GM23338 (cell line): ENCODE data around the gene NRCAM. TPM values are rescaled to one million over a fixed set of nuclear protein-coding genes. Genes with fewer than 3 reads are reported as not detected.

Experiments used
- ATAC-seq: fragments of 200-7000 bp; cut with Tn5 transposase; 3 replicates; pipeline ENCODE4 v1.9.1; 2020
- DNase-seq: peaks from one replicate; pipeline ENCODE4 v3.0.0-alpha.2; 2015; ENCODE audit warnings: low spot score
- H2AFZ ChIP-seq: fragments of 200-600 bp; sonication (generic); 2 replicates; pipeline ENCODE4 v1.8.0; 2016; ENCODE audit warnings: antibody characterized with exemption, mild to moderate bottlenecking, moderate library complexity
- H3F3A ChIP-seq: fragments of 200-600 bp; sonication (generic); replicated peaks from 2 replicates; pipeline ENCODE4 v1.8.0; 2017; ENCODE audit warnings: antibody characterized with exemption, mixed run types, low read depth
- H3K27ac ChIP-seq: fragments of 200-600 bp; sonication (generic); 2 replicates; pipeline ENCODE4 v1.6.1; 2016; ENCODE audit warnings: low read depth
- H3K27me3 ChIP-seq: fragments of 200-600 bp; sonication (generic); 2 replicates; pipeline ENCODE4 v1.8.0; 2016; ENCODE audit warnings: mild to moderate bottlenecking, mixed run types, moderate library complexity; ENCODE audit not compliant: insufficient read depth
- H3K36me3 ChIP-seq: fragments of 200-600 bp; sonication (generic); 2 replicates; pipeline ENCODE4 v1.8.0; 2016; ENCODE audit warnings: mild to moderate bottlenecking; ENCODE audit not compliant: insufficient read depth
- H3K4me1 ChIP-seq: fragments of 200-600 bp; sonication (generic); 2 replicates; pipeline ENCODE4 v1.8.0; 2016; ENCODE audit warnings: mild to moderate bottlenecking, moderate library complexity; ENCODE audit not compliant: insufficient read depth
- H3K4me2 ChIP-seq: fragments of 200-600 bp; sonication (generic); 2 replicates; pipeline ENCODE4 v1.7.1; 2017; ENCODE audit warnings: mixed run types
- H3K4me3 ChIP-seq: fragments of 200-600 bp; sonication (generic); 2 replicates; pipeline ENCODE4 v1.6.1; 2016; ENCODE audit warnings: mixed run types
- H3K79me2 ChIP-seq: fragments of 200-600 bp; sonication (generic); replicated peaks from 2 replicates; pipeline ENCODE4 v1.8.0; 2017; ENCODE audit warnings: mild to moderate bottlenecking; ENCODE audit not compliant: insufficient read depth
- H3K9me2 ChIP-seq: fragments of 200-600 bp; sonication (generic); 2 replicates; pipeline ENCODE4 v1.8.0; 2017; ENCODE audit not compliant: insufficient read depth
- H4K20me1 ChIP-seq: fragments of 200-600 bp; sonication (generic); replicated peaks from 2 replicates; pipeline ENCODE4 v1.8.0; 2017; ENCODE audit warnings: mild to moderate bottlenecking; ENCODE audit not compliant: insufficient read depth
- H3K27ac Mint-ChIP-seq: 2 replicates; pipeline ENCODE4 v1.8.0; 2020; ENCODE audit warnings: inconsistent platforms, mild to moderate bottlenecking, moderate library complexity, mixed read lengths
- H3K27me3 Mint-ChIP-seq: 3 replicates; pipeline ENCODE4 v1.8.0; 2022; ENCODE audit warnings: low read depth, mild to moderate bottlenecking, moderate library complexity, mixed read lengths, inconsistent platforms; ENCODE audit not compliant: insufficient read depth, poor library complexity
- H3K36me3 Mint-ChIP-seq: 3 replicates; pipeline ENCODE4 v1.8.0; 2021; ENCODE audit warnings: low read depth, mild to moderate bottlenecking, inconsistent platforms, moderate library complexity, mixed read lengths
- H3K4me1 Mint-ChIP-seq: 3 replicates; pipeline ENCODE4 v1.8.0; 2020; ENCODE audit warnings: mild to moderate bottlenecking, inconsistent platforms, mixed read lengths
- H3K4me3 Mint-ChIP-seq: 3 replicates; pipeline ENCODE4 v1.8.0; 2021; ENCODE audit warnings: moderate library complexity, mild to moderate bottlenecking, inconsistent platforms, mixed read lengths
- H3K9me3 Mint-ChIP-seq: 3 replicates; pipeline ENCODE4 v1.8.0; 2020; ENCODE audit warnings: moderate library complexity, mild to moderate bottlenecking, inconsistent platforms, mixed read lengths
- CTCF ChIP-seq, 2 experiments: fragments of 200-600 bp in 1 of 2; sonication (generic) in 1 of 2; conservative IDR thresholded peaks; 2 replicates each; pipeline versions ENCODE4 v1.5.1 to v1.6.1; 2016 to 2017; ENCODE audit warnings: antibody characterized with exemption in 2 of 2, low read depth in 2 of 2, mild to moderate bottlenecking in 2 of 2, moderate library complexity in 1 of 2
- EZH2 ChIP-seq: fragments of 200-600 bp; sonication (generic); IDR thresholded peaks from one replicate; pipeline ENCODE4 v1.8.0; 2017; ENCODE audit warnings: antibody characterized with exemption, mild to moderate bottlenecking, low read depth; ENCODE audit not compliant: unreplicated experiment
- REST ChIP-seq: IDR thresholded peaks from one replicate; pipeline ENCODE4 v1.6.1; 2018; ENCODE audit warnings: antibody characterized with exemption; ENCODE audit not compliant: unreplicated experiment
- STAT1 ChIP-seq: IDR thresholded peaks from one replicate; pipeline ENCODE4 v1.6.1; 2016; ENCODE audit warnings: antibody characterized with exemption; ENCODE audit not compliant: unreplicated experiment
- ZNF462 ChIP-seq: fragments of 250-450 bp; sonication (Bioruptor Pico); IDR thresholded peaks from 2 replicates; pipeline ENCODE4 v1.5.0; 2020; ENCODE audit warnings: mild to moderate bottlenecking, moderate library complexity
- polyA plus RNA-seq: library from polyadenylated mRNA; unstranded; fragments of >200 nt; fragmentation: Nextera tagmentation; extraction: Ambion mirVana; gene quantifications from 2 replicates; pipeline ENCODE4 v1.2.1, GENCODE V29; 2016
- total RNA-seq: library from RNA; depleted of rRNA; stranded (reverse); fragments of >200 nt; shearing (Covaris generic); gene quantifications from 2 replicates; pipeline ENCODE4 v1.2.3, GENCODE V29; 2014

Gene NRCAM
- total and polyA plus RNA-seq, 2 experiments from 2014 or later: 2.5 to 6.8 TPM

- no peak for TF ChIP-seq EZH2
- no peak for TF ChIP-seq STAT1
- TF ChIP-seq REST: no peak
- no peak for TF ChIP-seq CTCF (conservative IDR thresholded peaks at IDR 0.05; ENCODE audit: low read depth in 2 of 2)
These were observed 191.2 kb downstream of the NRCAM start (continued) for GRCh38 chr7:108265007-108265406.

- Histone ChIP-seq H4K20me1 (no peaks in the 10 kb centered on the region), H3K4me1 (no peaks in the 10 kb centered on the region), H3K27ac (no peak overlapping the region), H3K4me3 (no peak overlapping the region), H3K27me3 (no peaks in the 10 kb centered on the region), H3K9me2 (peaks cover 5% of the 10 kb centered on the region; the same call in 1 of the 2 replicates), H3K4me2 (no peak overlapping the region), H3F3A (no peaks in the 10 kb centered on the region), H2AFZ (no peak overlapping the region), H3K79me2 (no peaks in the 10 kb centered on the region), H3K36me3 (no peaks in the 10 kb centered on the region)
- DNase-seq: no peak
- H3K9me3 Mint-ChIP-seq: peaks cover 10% of the 10 kb centered on the region; the same call in 2 of the 3 replicates
- no peak overlapping the region for H3K4me3 Mint-ChIP-seq
- peak in 1 of 2 experiments; percentile 30; a peak in 1 of 4 replicates for TF ChIP-seq CTCF (conservative IDR thresholded peaks at IDR 0.05; ENCODE audit: low read depth in 2 of 2)
- TF ChIP-seq ZNF462 (CRISPR knock-in tag): no peak
- no peaks in the 10 kb centered on the region for H3K27me3 Mint-ChIP-seq
- H3K27ac Mint-ChIP-seq: no peak overlapping the region
- H3K4me1 Mint-ChIP-seq: peaks cover 8% of the 10 kb centered on the region
- peaks cover 5% of the 10 kb centered on the region; the same call in 2 of the 3 replicates for H3K36me3 Mint-ChIP-seq
- peak; percentile 32; the same call in 1 of the 3 replicates for ATAC-seq
These were observed 192.8 kb downstream of the NRCAM start for GRCh38 chr7:108263425-108263824.
